ENCODE measurements around the gene RBP5.

The RBP5 gene

GRCh38 chr12:7128681-7129286 is at the start of gene RBP5:
Gene RBP5 (minus strand): TSS chr12:7128889. CDS start chr12:7128775, 114 bp downstream.
- DNase-seq (ENCODE audit: low spot score) = no peak

GRCh38 chr12:7178481-7178880 is 49.8 kb upstream of the RBP5 start:
- no peak for DNase-seq (ENCODE audit: low spot score)

GRCh38 chr12:7176595-7176994 is 47.9 kb upstream of the RBP5 start:
- DNase-seq (ENCODE audit: low spot score) = no peak

GRCh38 chr12:7175493-7175892 is 46.8 kb upstream of the RBP5 start:
- DNase-seq (ENCODE audit: low spot score) = no peak

- no peak for DNase-seq (ENCODE audit: low spot score)
Measured at GRCh38 chr12:7171854-7172253, 43.2 kb upstream of the RBP5 start.

- no peak for DNase-seq (ENCODE audit: low spot score)
Measured at GRCh38 chr12:7169951-7170350, 41.3 kb upstream of the RBP5 start.

- DNase-seq (ENCODE audit: low spot score) = no peak
Measured at GRCh38 chr12:7162691-7163114, 34.0 kb upstream of the RBP5 start.

GRCh38 chr12:7161811-7162210 is 33.1 kb upstream of the RBP5 start:
- DNase-seq (ENCODE audit: low spot score) = peak; percentile 8

- DNase-seq (ENCODE audit: low spot score) = peak; percentile 1
Measured at GRCh38 chr12:7161327-7161726, 32.6 kb upstream of the RBP5 start.

- DNase-seq (ENCODE audit: low spot score) = no peak
Measured at GRCh38 chr12:7160183-7160582, 31.5 kb upstream of the RBP5 start.

GRCh38 chr12:7158781-7159609 is 30.3 kb upstream of the RBP5 start:
- peak; percentile 2 for DNase-seq (ENCODE audit: low spot score)

- DNase-seq (ENCODE audit: low spot score) = peak; percentile 2
Measured at GRCh38 chr12:7157391-7157790, 28.7 kb upstream of the RBP5 start.

GRCh38 chr12:7156259-7157197 is 27.8 kb upstream of the RBP5 start:
- DNase-seq (ENCODE audit: low spot score) = peak; percentile 4

- DNase-seq (ENCODE audit: low spot score) = no peak
Measured at GRCh38 chr12:7155471-7156034, 26.9 kb upstream of the RBP5 start.

- peak; percentile 2 for DNase-seq (ENCODE audit: low spot score)
Measured at GRCh38 chr12:7154901-7155470, 26.3 kb upstream of the RBP5 start.

GRCh38 chr12:7154042-7154441 is 25.4 kb upstream of the RBP5 start:
- no peak for DNase-seq (ENCODE audit: low spot score)

GRCh38 chr12:7152818-7153217 is 24.1 kb upstream of the RBP5 start:
- DNase-seq (ENCODE audit: low spot score) = no peak

GRCh38 chr12:7151532-7151931 is 22.8 kb upstream of the RBP5 start:
- no peak for DNase-seq (ENCODE audit: low spot score)

GRCh38 chr12:7150841-7151240 is 22.2 kb upstream of the RBP5 start:
- DNase-seq (ENCODE audit: low spot score) = no peak

- no peak for DNase-seq (ENCODE audit: low spot score)
Measured at GRCh38 chr12:7150356-7150755, 21.7 kb upstream of the RBP5 start.

- DNase-seq (ENCODE audit: low spot score) = no peak
Measured at GRCh38 chr12:7146906-7147305, 18.2 kb upstream of the RBP5 start.

GRCh38 chr12:7146228-7146627 is 17.5 kb upstream of the RBP5 start:
- DNase-seq (ENCODE audit: low spot score) = no peak

Measured in hepatic stellate cell (primary cell).